Neuronal stem cell (in vitro differentiated cells): ENCODE data around the gene FAM168B.
"Not testable (repeated sequence)": the region's sequence is repeated elsewhere in the genome, so short reads cannot be mapped to it uniquely, and the experiment has no call there.

Experiments used
- DNase-seq: peaks from one replicate; pipeline ENCODE4 v3.0.0-alpha.2; 2013; ENCODE audit warnings: low spot score
- H2AFZ ChIP-seq: one replicate; pipeline ENCODE4 v1.6.1; 2013; ENCODE audit warnings: mild to moderate bottlenecking, low read length, inconsistent platforms
- H2AK5ac ChIP-seq: 2 replicates; pipeline ENCODE4 v1.6.1; 2013; ENCODE audit warnings: low read depth, mild to moderate bottlenecking, inconsistent platforms, low read length, moderate library complexity, mixed read lengths
- H2BK120ac ChIP-seq: 2 replicates; pipeline ENCODE4 v1.6.1; 2013; ENCODE audit warnings: low read depth, mild to moderate bottlenecking, inconsistent platforms, low read length, moderate library complexity, mixed read lengths
- H2BK12ac ChIP-seq: one replicate; pipeline ENCODE4 v1.6.1; 2013; ENCODE audit warnings: low read length, inconsistent platforms
- H2BK15ac ChIP-seq: 2 replicates; pipeline ENCODE4 v1.6.1; 2013; ENCODE audit warnings: mild to moderate bottlenecking, low read length, inconsistent platforms, mixed read lengths
- H2BK5ac ChIP-seq: one replicate; pipeline ENCODE4 v1.6.1; 2013; ENCODE audit warnings: inconsistent platforms, mild to moderate bottlenecking, low read length, moderate library complexity
- H3K14ac ChIP-seq: one replicate; pipeline ENCODE4 v1.6.1; 2013; ENCODE audit warnings: low read length, inconsistent platforms
- H3K18ac ChIP-seq: 2 replicates; pipeline ENCODE4 v1.6.1; 2013; ENCODE audit warnings: low read length, inconsistent platforms
- H3K23ac ChIP-seq: 2 replicates; pipeline ENCODE4 v1.6.1; 2013; ENCODE audit warnings: low read depth, mild to moderate bottlenecking, mixed read lengths, low read length, inconsistent platforms; ENCODE audit not compliant: poor library complexity
- H3K27ac ChIP-seq: replicated peaks from 3 replicates; pipeline ENCODE4 v1.5.1; 2013; ENCODE audit warnings: low read length, inconsistent platforms
- H3K27me3 ChIP-seq, 3 experiments: 2 replicates each; pipeline ENCODE4 v1.6.1; 2013; ENCODE audit warnings: low read length in 3 of 3, mild to moderate bottlenecking in 2 of 3, inconsistent platforms in 1 of 3, low read depth in 1 of 3, mixed read lengths in 1 of 3, moderate library complexity in 1 of 3; ENCODE audit not compliant: control insufficient read depth in 3 of 3, insufficient read depth in 3 of 3
- H3K36me3 ChIP-seq, 2 donors: replicated peaks in 1 of 2; 2 replicates each; pipeline ENCODE4 v1.6.1; 2013; ENCODE audit warnings: low read length in 2 of 2; ENCODE audit not compliant: control insufficient read depth in 2 of 2, insufficient read depth in 2 of 2
- H3K4ac ChIP-seq: 2 replicates; pipeline ENCODE4 v1.6.1; 2013; ENCODE audit warnings: inconsistent platforms, mild to moderate bottlenecking, low read length, moderate library complexity
- H3K4me1 ChIP-seq, 2 donors: 1 replicate in 1 of 2; 2 replicates in 1 of 2; pipeline ENCODE4 v1.6.1; 2013; ENCODE audit warnings: low read length in 2 of 2, low read depth in 1 of 2; ENCODE audit not compliant: control insufficient read depth in 2 of 2, insufficient read depth in 1 of 2
- H3K4me2 ChIP-seq: one replicate; pipeline ENCODE4 v1.6.1; 2013; ENCODE audit warnings: mild to moderate bottlenecking, low read length, inconsistent platforms; ENCODE audit not compliant: insufficient read depth, poor library complexity, severe bottlenecking
- H3K4me3 ChIP-seq, 2 donors: 2 replicates each; pipeline ENCODE4 v1.5.1; 2013; ENCODE audit warnings: low read length in 2 of 2, mild to moderate bottlenecking in 2 of 2, inconsistent platforms in 1 of 2, moderate library complexity in 1 of 2
- H3K79me1 ChIP-seq: one replicate; pipeline ENCODE4 v1.6.1; 2013; ENCODE audit warnings: low read depth, mild to moderate bottlenecking, inconsistent platforms, low read length, moderate library complexity
- H3K9ac ChIP-seq: one replicate; pipeline ENCODE4 v1.6.1; 2013; ENCODE audit warnings: mild to moderate bottlenecking, low read depth, low read length, inconsistent platforms; ENCODE audit not compliant: poor library complexity
- H3K9me3 ChIP-seq, 2 donors: replicated peaks in 1 of 2; 2 replicates each; pipeline versions ENCODE3 to v1.6.1; 2013; ENCODE audit warnings: low read length in 2 of 2, mild to moderate bottlenecking in 2 of 2, inconsistent platforms in 1 of 2, low read depth in 1 of 2, mixed read lengths in 1 of 2, moderate library complexity in 1 of 2; ENCODE audit not compliant: control insufficient read depth in 2 of 2, insufficient read depth in 1 of 2
- H4K8ac ChIP-seq: one replicate; pipeline ENCODE4 v1.6.1; 2013; ENCODE audit warnings: low read depth, mild to moderate bottlenecking, inconsistent platforms, low read length, moderate library complexity
- H4K91ac ChIP-seq: one replicate; pipeline ENCODE4 v1.6.1; 2013; ENCODE audit warnings: low read length, low read depth, mild to moderate bottlenecking, inconsistent platforms; ENCODE audit not compliant: poor library complexity
- WGBS, 2 donors: extraction: QIAGEN DNeasy Blood & Tissue Kit; methylation state at CpG; one replicate each; pipeline ENCODE4 v1.1.7; 2013; ENCODE audit warnings: missing lambda C conversion rate in 2 of 2, mixed read lengths in 1 of 2; ENCODE audit not compliant: insufficient read length in 2 of 2, insufficient replicate concordance in 1 of 2; ENCODE audit errors: extremely low coverage in 2 of 2; 5-methylcytosine and 5-hydroxymethylcytosine counted together

FAM168B gene

GRCh38 chr2:131120815-131121317, 27.6 kb upstream of the FAM168B start:
- Histone ChIP-seq H3K27me3 (no peaks in the 10 kb centered on the region), H3K14ac (no peak overlapping the region), H3K79me1 (peaks cover 7% of the 10 kb centered on the region), H2BK12ac (no peak overlapping the region), H4K8ac (no peak overlapping the region), H3K4me1 (peaks cover 0 to 2% of the 10 kb centered on the region in 2 donors), H3K9me3 (peaks cover 0 to 1% of the 10 kb centered on the region in 2 donors), H3K36me3 (peaks cover 7 to 28% of the 10 kb centered on the region in 2 donors), H4K91ac (no peak overlapping the region), H2BK5ac (no peak overlapping the region), H3K23ac (no peak overlapping the region), H3K4me3 (no peak overlapping the region), H2AFZ (no peak overlapping the region), H3K4me2 (no peak overlapping the region), H2BK15ac (no peak overlapping the region), H3K4ac (no peak overlapping the region), H2AK5ac (no peak overlapping the region), H3K9ac (no peak overlapping the region), H3K18ac (no peak overlapping the region), H2BK120ac (no peak overlapping the region), H3K27ac (no peak overlapping the region)
- no CpG with 5 or more reads among the region's 12 CpGs for WGBS, 2 donors
- DNase-seq, result no peak

- no peaks in the 10 kb centered on the region for H3K9me3 ChIP-seq
- no peak overlapping the region for H4K91ac ChIP-seq
- no peak overlapping the region for H3K18ac ChIP-seq
- H3K23ac ChIP-seq, result no peak overlapping the region
- no peak overlapping the region for H3K4me3 ChIP-seq
- no peak overlapping the region for H2AFZ ChIP-seq
- no peak overlapping the region for H3K27ac ChIP-seq
- H4K8ac ChIP-seq, result no peak overlapping the region
- H3K79me1 ChIP-seq, result peaks cover 3% of the 10 kb centered on the region
- no peak overlapping the region for H2BK15ac ChIP-seq
- no peaks in the 10 kb centered on the region for H3K4me1 ChIP-seq
- H3K14ac ChIP-seq, result no peak overlapping the region
- no peak overlapping the region for H3K4ac ChIP-seq
- no peak overlapping the region for H3K4me2 ChIP-seq
- H2BK5ac ChIP-seq, result no peak overlapping the region
- no peak overlapping the region for H2BK12ac ChIP-seq
- no peak overlapping the region for H3K9ac ChIP-seq
- H2BK120ac ChIP-seq, result no peak overlapping the region
- peaks cover 0 to 6% of the 10 kb centered on the region in 2 donors for H3K36me3 ChIP-seq
- DNase-seq, result no peak
- H2AK5ac ChIP-seq, result no peak overlapping the region
- no peaks in the 10 kb centered on the region for H3K27me3 ChIP-seq
These were observed 22.5 kb upstream of the FAM168B start for GRCh38 chr2:131115752-131116151.

- H3K4me3 ChIP-seq, DNase-seq, H2AFZ ChIP-seq, H3K4ac ChIP-seq, H2BK120ac ChIP-seq, H3K23ac ChIP-seq, H3K27me3 ChIP-seq, H3K27ac ChIP-seq, H3K14ac ChIP-seq, H3K4me1 ChIP-seq, H3K18ac ChIP-seq, H2AK5ac ChIP-seq, H2BK15ac ChIP-seq, H4K8ac ChIP-seq, H3K4me2 ChIP-seq, H3K79me1 ChIP-seq, H4K91ac ChIP-seq, H2BK12ac ChIP-seq, H3K9ac ChIP-seq, H3K9me3 ChIP-seq, H3K36me3 ChIP-seq, H2BK5ac ChIP-seq: not testable (repeated sequence)
- no CpG with 5 or more reads among the region's 3 CpGs for WGBS, 2 donors
These were observed 21.7 kb upstream of the FAM168B start for GRCh38 chr2:131114950-131115349.

GRCh38 chr2:131113566-131114227, 20.4 kb upstream of the FAM168B start:
- H3K9ac ChIP-seq, result no peak overlapping the region
- no peak overlapping the region for H3K4ac ChIP-seq
- H2AK5ac ChIP-seq, result no peak overlapping the region
- H3K9me3 ChIP-seq, result no peaks in the 10 kb centered on the region
- H3K23ac ChIP-seq, result no peak overlapping the region
- no peaks in the 10 kb centered on the region for H3K79me1 ChIP-seq
- H3K4me2 ChIP-seq, result no peak overlapping the region
- H2BK5ac ChIP-seq, result no peak overlapping the region
- H2BK120ac ChIP-seq, result no peak overlapping the region
- H4K91ac ChIP-seq, result no peak overlapping the region
- H4K8ac ChIP-seq, result no peak overlapping the region
- no peak overlapping the region for H3K18ac ChIP-seq
- H3K4me1 ChIP-seq, result no peaks in the 10 kb centered on the region
- no peak overlapping the region for H3K27ac ChIP-seq
- no peak overlapping the region for H3K4me3 ChIP-seq
- DNase-seq, result no peak
- H3K27me3 ChIP-seq, result no peaks in the 10 kb centered on the region
- no peak overlapping the region for H2AFZ ChIP-seq
- no peak overlapping the region for H2BK12ac ChIP-seq
- no CpG with 5 or more reads among the region's 7 CpGs for WGBS, 2 donors
- no peak overlapping the region for H3K14ac ChIP-seq
- peaks cover 0 to 5% of the 10 kb centered on the region in 2 donors for H3K36me3 ChIP-seq
- H2BK15ac ChIP-seq, result no peak overlapping the region
